ENCODE results near the gene IRGQ. TPM values are rescaled to one million over a fixed set of nuclear protein-coding genes. Genes with fewer than 3 reads are reported as not detected.
A peak's percentile ranks its signal among the peaks of the same experiment; 100 is the strongest.

IRGQ gene
- polyA plus RNA-seq, 3 donors, result 1.8 to 49.6 (median 2.9) TPM

DNA sequence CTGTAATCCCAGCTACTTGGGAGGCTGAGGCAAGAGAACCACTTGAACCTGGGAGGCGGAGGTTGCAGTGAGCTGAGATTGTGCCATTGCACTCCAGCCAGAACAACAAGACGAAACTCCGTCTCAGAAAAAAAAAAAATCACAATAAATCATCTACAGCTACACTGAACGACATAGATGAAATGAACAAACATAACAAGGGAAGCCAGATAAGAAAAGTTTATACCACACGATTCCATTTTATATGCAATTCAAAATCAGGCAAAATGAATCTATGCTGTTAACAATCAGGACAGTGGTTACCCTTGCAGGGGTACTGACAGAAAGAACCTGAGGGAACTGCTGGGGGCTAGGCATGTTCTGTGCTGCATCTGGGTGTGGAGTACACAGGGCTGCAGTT is 26.3 kb downstream of the IRGQ start:
- Mint-ChIP-seq H3K27ac (peak overlapping the region in 2 of 7 donors; percentile 25 to 40), H3K4me1 (peaks cover 18% of the 10 kb centered on the region), H3K9me3 (no peaks in the 10 kb centered on the region), H3K36me3 (peaks cover 13 to 32% of the 10 kb centered on the region in 2 donors), H3K27me3 (ENCODE audit: low read depth in 3 of 3) (no peaks in the 10 kb centered on the region), H3K4me3 (no peak overlapping the region)
- Histone ChIP-seq H3K4me1 (ENCODE audit: control insufficient read depth in 1 of 2, insufficient read depth in 2 of 2, low read length in 2 of 2) (peaks cover 3% of the 10 kb centered on the region in 2 donors), H3K4me3 (replicated peaks in 1 of 3; ENCODE audit: low read depth in 2 of 3, low read length in 3 of 3) (no peak overlapping the region), H4K20me1 (ENCODE audit: insufficient read depth, low read length) (no peaks in the 10 kb centered on the region), H3K9me3 (replicated peaks in 1 of 2; ENCODE audit: control insufficient read depth in 1 of 2, insufficient read depth in 1 of 2, low read length in 2 of 2) (no peaks in the 10 kb centered on the region), H3K79me2 (ENCODE audit: insufficient read depth, low read length) (peaks cover 50% of the 10 kb centered on the region), H3K9ac (ENCODE audit: insufficient read depth, low read length, poor library complexity, severe bottlenecking) (no peak overlapping the region), H3K36me3 (replicated peaks in 1 of 2; ENCODE audit: control insufficient read depth in 1 of 2, insufficient read depth in 2 of 2, low read length in 2 of 2) (peaks cover 0 to 17% of the 10 kb centered on the region in 2 donors), H3K27ac (ENCODE audit: low read depth in 1 of 2, low read length in 2 of 2) (no peak overlapping the region), H3K27me3 (ENCODE audit: control insufficient read depth in 2 of 2, insufficient read depth in 2 of 2, low read length in 2 of 2) (no peaks in the 10 kb centered on the region), H2AFZ (ENCODE audit: insufficient read depth, low read depth, low read length, poor library complexity, severe bottlenecking) (no peak overlapping the region), H3K4me2 (replicated peaks; ENCODE audit: extremely low read depth, low read length, poor library complexity, severe bottlenecking) (no peak overlapping the region)
- TF ChIP-seq, protein P1, sequence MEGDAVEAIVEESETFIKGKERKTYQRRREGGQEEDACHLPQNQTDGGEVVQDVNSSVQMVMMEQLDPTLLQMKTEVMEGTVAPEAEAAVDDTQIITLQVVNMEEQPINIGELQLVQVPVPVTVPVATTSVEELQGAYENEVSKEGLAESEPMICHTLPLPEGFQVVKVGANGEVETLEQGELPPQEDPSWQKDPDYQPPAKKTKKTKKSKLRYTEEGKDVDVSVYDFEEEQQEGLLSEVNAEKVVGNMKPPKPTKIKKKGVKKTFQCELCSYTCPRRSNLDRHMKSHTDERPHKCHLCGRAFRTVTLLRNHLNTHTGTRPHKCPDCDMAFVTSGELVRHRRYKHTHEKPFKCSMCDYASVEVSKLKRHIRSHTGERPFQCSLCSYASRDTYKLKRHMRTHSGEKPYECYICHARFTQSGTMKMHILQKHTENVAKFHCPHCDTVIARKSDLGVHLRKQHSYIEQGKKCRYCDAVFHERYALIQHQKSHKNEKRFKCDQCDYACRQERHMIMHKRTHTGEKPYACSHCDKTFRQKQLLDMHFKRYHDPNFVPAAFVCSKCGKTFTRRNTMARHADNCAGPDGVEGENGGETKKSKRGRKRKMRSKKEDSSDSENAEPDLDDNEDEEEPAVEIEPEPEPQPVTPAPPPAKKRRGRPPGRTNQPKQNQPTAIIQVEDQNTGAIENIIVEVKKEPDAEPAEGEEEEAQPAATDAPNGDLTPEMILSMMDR (IDR thresholded peaks at IDR 0.05), result no peak
- 60% methylated on average over 1 of the region's 5 CpGs for WGBS (ENCODE audit: insufficient coverage)
- intact Hi-C loops (cut with micrococcal nuclease), result no loop called here
- DNase-seq, result no peak

DNA sequence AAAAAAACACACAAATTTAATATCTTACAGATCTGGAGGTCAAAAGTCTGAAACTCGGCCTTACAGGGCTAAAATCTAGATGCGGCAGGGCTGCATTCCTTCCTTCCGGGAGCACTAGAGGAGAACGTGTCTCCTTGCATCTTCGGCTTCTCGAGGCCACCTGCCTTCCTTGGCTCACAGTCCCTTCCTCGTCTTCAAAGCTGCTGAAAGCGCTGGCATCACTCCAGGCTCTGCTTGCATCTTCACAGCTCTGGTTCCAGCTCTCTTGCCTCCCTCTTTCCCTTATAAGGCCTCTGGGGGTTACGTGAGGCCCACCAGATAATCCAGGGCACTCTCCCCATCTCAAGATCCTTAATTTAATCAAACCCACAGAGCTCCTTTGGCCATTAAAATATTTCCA is 31.1 kb downstream of the IRGQ start:
- Histone ChIP-seq H3K4me1 (ENCODE audit: control insufficient read depth in 1 of 2, insufficient read depth in 2 of 2, low read length in 2 of 2) (peaks cover 24 to 27% of the 10 kb centered on the region in 2 donors), H3K36me3 (replicated peaks in 1 of 2; ENCODE audit: control insufficient read depth in 1 of 2, insufficient read depth in 2 of 2, low read length in 2 of 2) (peaks cover 0 to 16% of the 10 kb centered on the region in 2 donors)
- WGBS (ENCODE audit: insufficient coverage), result 43% methylated on average over 9 of the region's 9 CpGs

More for the DNA sequence above, 31.1 kb downstream of the IRGQ start:
- Histone ChIP-seq H3K79me2 (ENCODE audit: insufficient read depth, low read length) (peaks cover 29% of the 10 kb centered on the region), H3K4me2 (replicated peaks; ENCODE audit: extremely low read depth, low read length, poor library complexity, severe bottlenecking) (no peak overlapping the region), H4K20me1 (ENCODE audit: insufficient read depth, low read length) (no peaks in the 10 kb centered on the region), H3K9ac (ENCODE audit: insufficient read depth, low read length, poor library complexity, severe bottlenecking) (no peak overlapping the region), H3K9me3 (replicated peaks in 1 of 2; ENCODE audit: control insufficient read depth in 1 of 2, insufficient read depth in 1 of 2, low read length in 2 of 2) (no peaks in the 10 kb centered on the region), H3K27ac (ENCODE audit: low read depth in 1 of 2, low read length in 2 of 2) (no peak overlapping the region), H3K4me3 (replicated peaks in 1 of 3; ENCODE audit: low read depth in 2 of 3, low read length in 3 of 3) (no peak overlapping the region), H2AFZ (ENCODE audit: insufficient read depth, low read depth, low read length, poor library complexity, severe bottlenecking) (no peak overlapping the region), H3K27me3 (ENCODE audit: control insufficient read depth in 2 of 2, insufficient read depth in 2 of 2, low read length in 2 of 2) (no peaks in the 10 kb centered on the region)
- H3K36me3 Mint-ChIP-seq, result peaks cover 27 to 32% of the 10 kb centered on the region in 2 donors
- peaks cover 43% of the 10 kb centered on the region for H3K4me1 Mint-ChIP-seq
- no peak for DNase-seq
- H3K27ac Mint-ChIP-seq, result peak overlapping the region in 5 of 7 donors; percentile 12 to 79 (median 53)
- H3K9me3 Mint-ChIP-seq, result peaks cover 0 to 3% (median 0%) of the 10 kb centered on the region in 7 donors
- peaks cover 0 to 4% (median 0%) of the 10 kb centered on the region in 3 donors for H3K27me3 Mint-ChIP-seq (ENCODE audit: low read depth in 3 of 3)
- TF ChIP-seq, protein P1 (IDR thresholded peaks at IDR 0.05), result no peak
- H3K4me3 Mint-ChIP-seq, result no peak overlapping the region
- intact Hi-C loops (cut with micrococcal nuclease), result no loop called here

Data from CD14-positive monocyte (primary cell).